Activated CD4-positive, alpha-beta T cell treated with anti-CD3 and anti-CD28 coated beads, Interleukin-2, amount 10 ng/mL, durations not matched to agents 7 days and 5 days (primary cell): ENCODE results near the gene WDR6. TPM values are rescaled to one million over a fixed set of nuclear protein-coding genes. Genes with fewer than 3 reads are reported as not detected.

ENCODE experiments used
- CTCF ChIA-PET: fragments of 350-600 bp; sonication (Branson Sonifier 250); formaldehyde crosslinking; loops from one replicate; lab custom pipeline; 2021; ENCODE audit warnings: antibody characterized with exemption; lab: Charles Lee
- POLR2A ChIA-PET: fragments of 350-600 bp; sonication (Branson Sonifier 250); formaldehyde crosslinking; loops from one replicate; lab custom pipeline; 2021; ENCODE audit warnings: antibody characterized with exemption; lab: Charles Lee
- DNase-seq: peaks from one replicate; pipeline ENCODE4 v3.0.0-alpha.2; 2020
- H3K27ac Mint-ChIP-seq: one replicate; pipeline ENCODE4 v1.8.0; 2021; ENCODE audit warnings: mild to moderate bottlenecking, moderate library complexity, mixed read lengths
- H3K27me3 Mint-ChIP-seq: one replicate; pipeline ENCODE4 v1.8.0; 2021; ENCODE audit warnings: mixed read lengths
- H3K36me3 Mint-ChIP-seq: one replicate; pipeline ENCODE4 v1.8.0; 2021; ENCODE audit warnings: low read depth, mixed read lengths
- H3K4me1 Mint-ChIP-seq: one replicate; pipeline ENCODE4 v1.8.0; 2021; ENCODE audit warnings: mixed read lengths
- H3K4me3 Mint-ChIP-seq: one replicate; pipeline ENCODE4 v1.8.0; 2021; ENCODE audit warnings: mild to moderate bottlenecking, moderate library complexity, mixed read lengths
- H3K9me3 Mint-ChIP-seq: one replicate; pipeline ENCODE4 v1.8.0; 2021; ENCODE audit warnings: mixed read lengths
- total RNA-seq, 2 experiments: library from RNA; stranded (reverse); gene quantifications; one replicate each; pipeline ENCODE4 v1.2.3, GENCODE V29; 2021

The WDR6 gene
- total RNA-seq, 2 experiments from 2014 or later: 144 to 157 TPM

DNA sequence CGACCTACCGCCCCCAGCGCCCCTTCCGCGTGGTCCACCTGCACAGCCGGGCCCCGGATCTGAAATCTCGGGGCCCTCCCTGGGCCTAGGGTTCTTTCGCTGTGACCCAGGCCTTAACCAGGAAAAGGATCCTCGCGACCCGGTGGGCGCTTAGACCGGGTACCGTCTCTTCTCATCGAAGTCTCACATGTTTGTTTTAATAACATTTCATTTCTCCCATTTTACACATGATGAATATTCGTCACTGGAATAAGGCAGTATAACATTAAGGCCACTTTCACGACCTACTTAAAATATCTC lies 11.5 kb downstream of the WDR6 start:
- ChIA-PET POLR2A (no interaction called here), CTCF (interaction anchor here (1.6 to 9.3 kb wide), 2 partner anchors 11 to 75 kb away, joined by 3 to 100 read pairs; partner anchors contain the start of genes QRICH1 and WDR6)
- H3K36me3 Mint-ChIP-seq: peaks cover 30% of the 10 kb centered on the region
- peaks cover 40% of the 10 kb centered on the region for H3K4me1 Mint-ChIP-seq
- no peaks in the 10 kb centered on the region for H3K27me3 Mint-ChIP-seq
- no peak for DNase-seq
- H3K9me3 Mint-ChIP-seq: no peaks in the 10 kb centered on the region
- H3K27ac Mint-ChIP-seq: peak overlapping the region; percentile 90
- peak overlapping the region; percentile 87 for H3K4me3 Mint-ChIP-seq

GRCh38 chr3:49019941-49020329 lies 12.7 kb downstream of the WDR6 start:
- ChIA-PET POLR2A (interaction anchor here (1.2 to 1.3 kb wide), 2 partner anchors 10 to 13 kb away, joined by 4 to 8 read pairs; partner anchors contain the start of genes IMPDH2 and WDR6), CTCF (interaction anchor here (0.7 to 9.3 kb wide), 3 partner anchors 12 to 510 kb away, joined by 3 to 100 read pairs (median 31); partner anchors contain the start of gene WDR6)
- DNase-seq: no peak
- no peaks in the 10 kb centered on the region for H3K27me3 Mint-ChIP-seq
- H3K36me3 Mint-ChIP-seq: peaks cover 39% of the 10 kb centered on the region
- H3K27ac Mint-ChIP-seq: peak overlapping the region; percentile 95
- H3K4me3 Mint-ChIP-seq: peak overlapping the region; percentile 87
- H3K9me3 Mint-ChIP-seq: no peaks in the 10 kb centered on the region
- peaks cover 48% of the 10 kb centered on the region for H3K4me1 Mint-ChIP-seq

DNA sequence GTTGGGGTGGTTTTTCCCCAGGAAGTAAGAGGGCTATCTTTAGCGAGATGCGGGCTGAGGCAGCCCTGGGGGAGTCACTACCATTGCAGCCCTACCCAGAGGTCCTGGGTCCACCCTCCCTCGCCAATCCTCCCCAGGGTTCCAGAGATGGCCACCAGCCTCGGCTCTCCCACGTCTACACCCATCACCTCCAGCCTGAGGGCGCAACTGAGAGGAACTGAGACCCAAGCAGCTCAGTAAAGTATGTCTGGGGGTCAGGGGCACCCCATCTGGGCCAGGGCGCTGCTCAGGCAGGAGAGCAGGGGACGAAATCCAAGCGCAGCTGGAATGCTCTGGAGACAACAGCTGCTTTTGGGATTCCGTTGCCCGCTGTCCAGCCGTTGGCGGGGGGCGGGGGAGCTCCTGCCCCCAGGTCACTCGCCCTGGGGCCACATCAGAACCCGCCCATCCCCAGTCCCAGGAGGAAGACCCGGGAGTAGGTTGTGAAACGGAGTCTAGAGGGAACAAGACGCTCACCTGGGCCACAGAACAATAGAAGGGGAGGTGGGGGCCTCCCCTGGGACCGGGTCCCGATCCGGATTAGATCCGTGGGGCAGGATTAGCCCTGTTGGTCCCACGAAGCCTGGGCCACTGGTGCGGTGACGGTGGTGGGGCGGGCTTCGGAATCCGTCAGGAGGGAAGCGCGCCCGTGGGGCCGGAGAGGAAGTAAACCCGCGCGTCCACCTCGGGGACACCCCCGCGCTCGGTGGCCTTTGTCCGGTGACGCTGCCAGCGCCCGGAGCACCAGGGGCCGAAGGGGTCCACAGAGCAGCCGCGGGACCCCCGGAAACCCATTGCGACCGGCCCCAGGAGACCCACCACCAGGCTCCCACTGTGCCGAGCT lies 13.4 kb downstream of the WDR6 start:
- no peaks in the 10 kb centered on the region for H3K27me3 Mint-ChIP-seq

GRCh38 chr3:49021213-49021812 lies 14.1 kb downstream of the WDR6 start:
- CTCF ChIA-PET: interaction anchor here (0.6 to 9.3 kb wide), 28 partner anchors 9 to 781 kb away, joined by 3 to 100 read pairs (median 4); partner anchors contain the start of genes ARIH2, KLHDC8B, P4HTM and PRKAR2A
- H3K27me3 Mint-ChIP-seq: no peaks in the 10 kb centered on the region
- peak; percentile 100 for DNase-seq
- POLR2A ChIA-PET: interaction anchor here (1.2 to 2.3 kb wide), 2 partner anchors 8 to 14 kb away, joined by 4 to 21 read pairs; partner anchors contain the start of genes IMPDH2 and WDR6
- peak overlapping the region; percentile 95 for H3K27ac Mint-ChIP-seq
- H3K9me3 Mint-ChIP-seq: no peaks in the 10 kb centered on the region
- H3K4me3 Mint-ChIP-seq: peak overlapping the region; percentile 87
- peaks cover 53% of the 10 kb centered on the region for H3K4me1 Mint-ChIP-seq
- H3K36me3 Mint-ChIP-seq: peaks cover 36% of the 10 kb centered on the region

More for the DNA sequence above, 13.4 kb downstream of the WDR6 start:
- peak; percentile 43 for DNase-seq
- Mint-ChIP-seq H3K9me3 (no peaks in the 10 kb centered on the region), H3K27ac (peak overlapping the region; percentile 95), H3K4me3 (peak overlapping the region; percentile 87), H3K36me3 (peaks cover 38% of the 10 kb centered on the region), H3K4me1 (peaks cover 49% of the 10 kb centered on the region)
- ChIA-PET CTCF (interaction anchor here (0.9 to 9.3 kb wide), 10 partner anchors 8 to 385 kb away, joined by 3 to 100 read pairs (median 19); partner anchors contain the start of genes ARIH2, P4HTM, PRKAR2A and QRICH1), POLR2A (interaction anchor here (1.2 to 2.3 kb wide), 3 partner anchors 9 to 13 kb away, joined by 4 to 21 read pairs (median 8); partner anchors contain the start of genes IMPDH2 and WDR6)

- Mint-ChIP-seq H3K36me3 (peaks cover 40% of the 10 kb centered on the region), H3K4me1 (peaks cover 56% of the 10 kb centered on the region), H3K9me3 (no peaks in the 10 kb centered on the region), H3K27ac (peak within 1 kb of the TSS; percentile 99), H3K4me3 (peak within 1 kb of the TSS; percentile 87), H3K27me3 (no peaks in the 10 kb centered on the region)
- POLR2A ChIA-PET: interaction anchor here (0.5 to 2.3 kb wide), 4 partner anchors 15 to 390 kb away, joined by 3 to 21 read pairs (median 4); partner anchors contain the start of genes TCTA and WDR6
- CTCF ChIA-PET: interaction anchor here (0.6 to 9.3 kb wide), 38 partner anchors 10 to 781 kb away, joined by 3 to 100 read pairs (median 4); partner anchors contain the start of genes ARIH2, KLHDC8B, P4HTM and PRKAR2A
- DNase-seq: peak; percentile 91
Measured at GRCh38 chr3:49021813-49022687, 14.9 kb downstream of the WDR6 start, which contains the start of gene NDUFAF3. NDUFAF3 (plus strand) TSS chr3:49022121; CDS start chr3:49022145, 24 bp downstream.

DNA sequence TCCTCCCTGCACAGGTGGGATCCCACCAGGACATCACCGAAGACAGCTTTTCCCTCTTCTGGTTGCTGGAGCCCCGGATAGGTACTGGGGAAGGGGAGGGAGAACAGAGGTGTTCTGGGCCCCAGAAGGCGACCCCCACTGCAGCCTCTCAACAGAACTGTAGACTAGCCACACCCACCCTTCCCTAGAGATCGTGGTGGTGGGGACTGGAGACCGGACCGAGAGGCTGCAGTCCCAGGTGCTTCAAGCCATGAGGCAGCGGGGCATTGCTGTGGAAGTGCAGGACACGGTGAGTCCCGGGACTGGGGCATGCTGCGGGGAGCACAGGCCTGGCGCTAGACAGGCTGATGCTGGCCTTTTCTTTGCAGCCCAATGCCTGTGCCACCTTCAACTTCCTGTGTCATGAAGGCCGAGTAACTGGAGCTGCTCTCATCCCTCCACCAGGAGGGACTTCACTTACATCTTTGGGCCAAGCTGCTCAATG lies 15.5 kb downstream of the WDR6 start:
- Mint-ChIP-seq H3K4me3 (peak overlapping the region; percentile 87), H3K4me1 (peaks cover 55% of the 10 kb centered on the region), H3K36me3 (peaks cover 43% of the 10 kb centered on the region), H3K27ac (peak overlapping the region; percentile 99), H3K27me3 (no peaks in the 10 kb centered on the region), H3K9me3 (no peaks in the 10 kb centered on the region)
- no peak for DNase-seq
- POLR2A ChIA-PET: interaction anchor here (0.7 to 2.3 kb wide), 4 partner anchors 16 to 389 kb away, joined by 3 to 21 read pairs (median 4); partner anchors contain the start of genes TCTA and WDR6
- CTCF ChIA-PET: interaction anchor here (0.6 to 9.3 kb wide), 23 partner anchors 10 to 435 kb away, joined by 3 to 100 read pairs (median 5); partner anchors contain the start of genes ARIH2, P4HTM, QRICH1 and USP4

DNA sequence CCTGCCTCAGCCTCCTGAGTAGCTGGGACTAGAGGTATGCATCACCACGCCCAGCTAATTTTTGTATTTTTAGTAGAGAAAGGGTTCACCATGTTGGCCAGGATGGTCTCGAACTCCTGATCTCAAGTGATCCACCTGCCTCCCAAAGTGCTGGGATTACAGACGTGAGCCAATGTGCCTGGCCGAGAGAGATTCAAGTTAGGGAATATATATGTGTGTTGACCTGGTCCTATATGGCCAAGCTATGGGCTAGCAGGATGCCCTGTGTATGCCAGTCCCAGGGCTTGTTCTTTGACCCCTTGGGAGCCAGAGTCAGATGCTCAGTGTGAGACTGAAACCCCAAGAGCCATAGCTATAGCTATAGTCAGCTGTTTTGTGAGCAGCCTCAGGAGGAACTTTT lies 16.6 kb downstream of the WDR6 start:
- POLR2A ChIA-PET: no interaction called here
- CTCF ChIA-PET: interaction anchor here (0.7 to 9.3 kb wide), 3 partner anchors 9 to 19 kb away, joined by 3 to 100 read pairs (median 6); partner anchors contain the start of gene WDR6
- Mint-ChIP-seq H3K4me3 (peak overlapping the region; percentile 87), H3K27ac (peak overlapping the region; percentile 99), H3K36me3 (peaks cover 42% of the 10 kb centered on the region), H3K4me1 (peaks cover 62% of the 10 kb centered on the region), H3K27me3 (no peaks in the 10 kb centered on the region), H3K9me3 (no peaks in the 10 kb centered on the region)
- no peak for DNase-seq

- H3K27me3 Mint-ChIP-seq: no peaks in the 10 kb centered on the region
- ChIA-PET CTCF (interaction anchor here (1.3 to 9.3 kb wide), 2 partner anchors 9 to 17 kb away, joined by 6 to 100 read pairs; partner anchors contain the start of gene WDR6), POLR2A (no interaction called here)
- H3K27ac Mint-ChIP-seq: no peak overlapping the region
- H3K9me3 Mint-ChIP-seq: no peaks in the 10 kb centered on the region
- H3K4me3 Mint-ChIP-seq: no peak overlapping the region
- H3K36me3 Mint-ChIP-seq: peaks cover 44% of the 10 kb centered on the region
- H3K4me1 Mint-ChIP-seq: peaks cover 64% of the 10 kb centered on the region
- no peak for DNase-seq
Measured at GRCh38 chr3:49024449-49024848, 17.3 kb downstream of the WDR6 start.

GRCh38 chr3:49025005-49025792 lies 18.0 kb downstream of the WDR6 start:
- Mint-ChIP-seq H3K27me3 (no peaks in the 10 kb centered on the region), H3K36me3 (peaks cover 44% of the 10 kb centered on the region), H3K4me3 (no peak overlapping the region), H3K27ac (no peak overlapping the region), H3K9me3 (no peaks in the 10 kb centered on the region), H3K4me1 (peaks cover 59% of the 10 kb centered on the region)
- ChIA-PET POLR2A (no interaction called here), CTCF (interaction anchor here (0.6 to 1.4 kb wide), 2 partner anchors 22 to 172 kb away, joined by 3 read pairs; no protein-coding TSS in a partner anchor)
- DNase-seq: no peak

GRCh38 chr3:49025793-49026520 lies 18.8 kb downstream of the WDR6 start:
- Mint-ChIP-seq H3K4me1 (peaks cover 59% of the 10 kb centered on the region), H3K9me3 (no peaks in the 10 kb centered on the region), H3K27me3 (no peaks in the 10 kb centered on the region), H3K36me3 (peaks cover 47% of the 10 kb centered on the region), H3K4me3 (no peak overlapping the region), H3K27ac (no peak overlapping the region)
- DNase-seq: no peak
- CTCF ChIA-PET: interaction anchor here (0.6 to 1.5 kb wide), 3 partner anchors 19 to 173 kb away, joined by 3 to 6 read pairs (median 3); partner anchors contain the start of gene WDR6
- POLR2A ChIA-PET: no interaction called here
